Kasumi-1 (cell line): ENCODE data around the gene TRDN.
A peak's percentile ranks its signal among the peaks of the same experiment; 100 is the strongest.
"Not testable (repeated sequence)": the region's sequence is repeated elsewhere in the genome, so short reads cannot be mapped to it uniquely, and the experiment has no call there.

Source experiments
- DNase-seq, 2 experiments: peaks; one replicate each; lab custom pipeline; 2025; lab: John Stamatoyannopoulos, UW

The TRDN gene

DNA sequence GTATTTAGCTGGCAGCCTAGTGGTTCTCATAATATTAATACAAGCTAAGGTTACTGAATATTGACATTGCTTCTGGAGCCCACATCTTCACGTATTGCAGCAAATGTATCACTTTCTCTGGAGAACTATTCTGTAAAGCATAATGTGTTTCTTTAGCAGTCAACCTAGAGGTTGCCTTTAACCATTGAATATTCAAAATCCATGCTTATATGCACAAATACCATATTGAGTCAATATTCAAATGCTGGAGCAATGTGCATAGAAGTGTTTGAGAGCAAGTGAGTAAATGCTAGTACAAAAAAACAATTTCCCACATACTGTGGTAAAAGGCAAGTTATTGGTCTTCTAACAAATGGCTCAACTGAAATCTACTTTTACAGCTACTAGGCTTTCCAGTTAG, 231.8 kb downstream of the TRDN start:
- DNase-seq: no peak

DNA sequence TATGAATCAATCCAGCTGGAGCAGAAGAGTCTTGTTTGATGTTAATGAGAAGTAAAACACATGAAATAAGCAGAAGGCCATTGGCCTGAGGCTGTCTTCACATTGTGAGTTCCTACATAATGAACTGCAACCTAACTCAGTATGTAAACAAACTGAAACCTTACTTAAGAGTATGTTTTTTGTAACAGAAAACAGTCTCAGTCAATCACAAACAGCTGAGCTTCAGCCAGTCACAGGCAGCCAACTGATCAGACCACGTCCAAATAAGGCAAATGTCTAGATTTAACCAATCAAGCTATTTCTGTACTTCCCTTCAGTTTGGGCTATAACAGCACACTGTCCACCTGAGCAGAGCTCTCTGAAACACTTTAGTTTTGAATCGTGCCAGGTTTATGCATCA, 234.7 kb downstream of the TRDN start:
- DNase-seq: no peak

DNA sequence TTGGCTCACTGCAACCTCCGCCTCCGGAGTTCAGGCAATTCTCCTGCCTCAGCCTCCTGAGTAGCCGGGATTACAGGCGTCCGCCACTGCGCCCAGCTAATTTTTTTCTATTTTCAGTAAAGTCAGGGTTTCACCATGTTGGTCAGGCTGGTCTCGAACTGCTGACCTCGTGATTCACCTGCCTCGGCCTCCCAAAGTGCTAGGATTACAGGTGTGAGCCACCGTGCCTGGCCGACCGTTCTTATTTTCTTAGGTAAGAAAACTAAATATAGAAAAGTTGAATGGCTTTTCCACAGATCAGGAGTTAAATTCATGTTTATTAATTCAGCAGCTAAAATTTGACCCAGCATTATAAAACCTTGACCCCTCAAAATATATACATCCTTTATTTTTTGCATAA, 238.7 kb downstream of the TRDN start:
- no peak for DNase-seq

DNA sequence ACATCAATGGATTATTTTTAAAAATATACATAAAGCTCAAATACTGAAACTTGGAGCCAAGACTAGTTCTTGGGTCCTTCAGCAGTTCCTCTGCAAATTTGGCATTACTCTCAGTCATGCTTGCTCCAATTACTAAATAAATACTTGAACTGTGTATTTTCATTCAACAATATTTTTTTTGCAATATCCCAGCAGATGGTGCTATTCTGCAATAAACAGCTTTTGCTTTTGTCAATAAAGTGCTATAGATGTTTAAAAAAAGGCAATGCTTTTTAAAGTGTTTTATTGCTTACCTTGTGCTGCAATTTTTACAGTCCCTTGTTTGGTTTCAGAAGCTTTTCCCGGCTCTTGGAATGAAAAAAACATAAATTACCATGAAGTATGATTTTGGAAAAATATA, 243.4 kb downstream of the TRDN start:
- peak in 1 of 2 experiments; percentile 32 for DNase-seq

DNA sequence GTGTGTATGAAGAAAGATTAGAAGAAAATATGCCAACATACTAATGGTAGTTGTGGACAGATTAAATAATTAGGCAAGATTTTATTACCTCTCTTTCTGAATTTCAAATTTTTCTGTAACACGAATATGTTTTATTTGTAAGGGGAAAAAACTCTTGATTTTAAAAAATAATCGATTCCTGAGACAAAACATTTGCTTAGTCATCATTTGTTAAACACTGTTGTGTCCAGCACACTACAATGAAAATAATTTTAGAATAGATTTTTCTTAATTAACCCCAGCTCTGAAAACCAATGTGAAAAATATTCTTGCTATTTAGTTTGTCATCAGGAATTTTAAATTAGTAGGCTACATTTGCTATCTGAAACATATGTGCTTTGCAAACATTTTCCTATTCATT, 253.0 kb downstream of the TRDN start:
- DNase-seq: no peak

DNA sequence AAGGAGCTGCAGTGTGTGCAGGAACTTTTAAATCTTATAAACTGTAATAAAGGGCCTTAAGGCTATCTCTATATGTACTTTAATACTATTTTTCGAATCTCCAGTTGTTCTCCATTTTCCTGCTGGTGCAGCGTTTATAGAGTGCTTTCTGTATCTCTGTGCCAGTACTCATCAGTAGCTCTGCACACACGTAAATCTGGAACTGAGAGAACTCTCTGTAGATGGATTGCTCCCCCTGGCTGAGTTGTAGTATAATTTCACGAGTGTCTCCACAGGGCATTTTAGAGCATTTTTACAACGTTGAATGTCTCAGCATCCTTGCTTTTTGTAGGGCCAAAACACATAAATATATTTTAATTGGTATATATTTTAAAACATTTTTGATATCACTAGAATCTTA, 256.5 kb downstream of the TRDN start:
- DNase-seq: peak; percentile 66 to 72

DNA sequence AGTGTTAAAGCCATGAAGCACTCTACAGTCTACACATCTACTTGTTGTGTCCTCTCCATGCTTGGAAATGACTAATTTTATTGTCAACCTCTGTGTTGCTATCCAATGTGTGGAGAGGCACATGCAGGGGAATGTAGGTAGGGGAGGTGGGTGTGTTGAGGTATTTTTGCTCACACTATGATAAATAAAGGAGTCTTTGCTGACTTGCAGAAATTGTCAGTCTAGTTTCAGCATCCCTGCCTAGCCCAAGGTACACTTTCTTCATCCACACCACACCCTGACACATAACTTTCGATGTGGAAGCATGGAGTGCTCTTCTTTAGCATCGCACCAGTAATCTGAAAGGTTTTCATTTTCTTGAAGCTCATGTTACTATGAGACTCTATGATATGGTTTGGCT, 264.0 kb downstream of the TRDN start:
- DNase-seq: no peak

DNA sequence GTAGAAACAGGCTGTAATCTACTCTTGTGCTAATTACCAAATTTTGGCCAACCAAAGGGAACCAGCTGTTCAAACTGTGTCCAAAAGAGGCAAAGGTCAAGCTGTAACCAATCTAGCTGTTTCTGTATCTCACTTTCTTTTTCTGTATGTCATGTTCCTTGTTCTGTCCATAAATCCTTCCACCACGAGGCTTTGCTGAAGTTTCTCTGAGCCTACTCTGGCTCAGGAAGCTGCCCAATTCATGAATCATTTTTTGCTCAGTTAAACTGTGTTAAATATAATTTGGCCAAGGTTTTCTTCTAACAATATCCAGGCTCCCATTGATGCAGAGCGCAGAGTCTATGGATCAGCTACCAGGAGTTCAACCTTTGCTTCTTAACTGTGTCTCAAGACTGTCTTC, 272.8 kb downstream of the TRDN start:
- no peak for DNase-seq

DNA sequence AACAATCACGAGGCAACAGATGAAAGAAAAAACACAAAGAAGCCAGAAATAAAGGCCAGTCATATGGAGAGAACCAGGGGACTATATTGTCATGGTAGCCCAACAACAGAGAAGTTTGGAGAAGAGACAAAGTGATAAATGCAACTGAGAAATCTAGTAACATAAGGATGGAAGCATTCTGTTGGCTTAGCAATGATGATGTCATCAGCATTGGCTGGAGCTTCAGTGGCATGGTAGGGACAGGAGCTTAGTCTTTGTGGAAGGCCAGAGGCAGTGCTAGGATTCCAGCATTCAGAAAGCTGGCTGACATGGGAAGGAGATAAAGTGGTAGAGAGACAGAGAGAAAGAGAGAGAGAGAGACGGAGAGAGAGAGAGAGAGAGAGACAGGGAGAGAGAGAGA, 276.4 kb downstream of the TRDN start:
- DNase-seq: no peak

DNA sequence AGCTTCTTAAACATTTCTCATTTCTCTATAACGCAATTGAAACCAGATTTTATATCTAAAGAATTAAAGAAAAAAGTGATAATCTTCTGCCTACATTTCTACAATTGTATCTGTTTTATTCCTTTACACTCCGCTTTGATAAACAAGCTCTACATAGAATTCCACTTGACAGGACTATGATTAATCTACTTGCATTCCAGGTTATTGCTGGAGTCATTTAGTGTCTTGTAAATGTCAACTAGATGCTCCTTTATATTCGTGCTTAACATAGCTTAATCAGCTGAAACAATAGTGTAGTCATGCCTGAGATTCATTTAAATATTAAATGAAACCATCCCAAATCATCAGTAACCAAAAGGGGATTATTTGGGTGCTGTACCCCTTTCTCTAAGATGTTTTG, 284.0 kb downstream of the TRDN start:
- DNase-seq: no peak

DNA sequence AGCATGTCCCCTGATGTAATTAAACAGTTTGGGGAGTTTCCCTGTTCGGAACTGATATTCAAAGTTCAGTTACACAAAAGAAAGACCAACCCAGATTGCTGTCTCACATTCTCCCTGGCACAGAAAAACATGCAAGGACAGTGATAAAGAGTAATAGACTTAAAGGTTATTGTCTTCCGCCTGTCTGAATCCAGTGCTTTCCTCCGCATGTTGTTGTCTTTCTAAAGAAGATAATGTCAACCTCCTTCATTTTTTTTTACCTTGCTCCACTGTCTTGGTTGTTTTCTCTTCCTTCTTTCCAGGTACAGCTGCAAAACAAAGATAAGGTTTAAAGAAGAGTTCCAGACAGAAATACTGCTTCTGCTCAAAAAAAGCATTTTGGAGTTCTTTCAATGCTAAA, 284.5 kb downstream of the TRDN start:
- no peak for DNase-seq

DNA sequence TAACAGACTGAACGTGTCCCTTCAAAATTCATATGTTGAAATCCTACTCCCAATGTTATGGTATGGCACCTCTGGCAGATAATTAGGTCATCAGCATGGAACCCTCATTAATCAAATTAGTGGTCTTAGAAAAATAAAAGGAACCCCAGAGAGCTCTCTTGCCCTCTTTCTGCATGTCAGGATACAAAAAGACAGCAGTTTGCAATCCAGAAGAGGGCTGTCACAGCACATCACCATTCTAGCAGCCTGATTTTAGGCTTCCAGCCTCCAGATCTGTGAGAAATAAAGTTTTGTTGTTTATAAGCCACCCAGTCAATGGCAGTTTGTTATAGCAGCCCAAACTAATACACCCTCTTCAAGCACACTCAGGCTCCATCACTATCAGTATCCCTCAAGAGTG, 292.9 kb downstream of the TRDN start:
- no peak for DNase-seq

DNA sequence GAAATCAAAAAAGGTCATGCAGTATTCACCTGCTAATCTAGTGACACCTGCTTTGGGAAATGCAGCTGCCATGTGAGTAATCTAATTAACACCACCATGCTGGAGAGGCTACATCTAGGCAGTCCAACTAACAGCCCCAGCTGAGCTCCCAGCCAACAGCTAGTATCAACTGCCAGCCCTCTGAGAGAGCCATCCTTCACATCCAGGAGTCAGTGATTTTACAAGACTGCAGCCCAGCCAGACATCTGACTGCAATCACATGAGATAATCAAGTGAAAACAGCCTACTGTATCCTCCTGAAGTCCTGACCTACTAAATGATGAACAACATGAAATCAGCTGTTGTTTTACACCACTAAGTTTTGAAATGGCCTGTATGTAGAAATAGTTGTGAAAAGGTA, 298.4 kb downstream of the TRDN start:
- no peak for DNase-seq

DNA sequence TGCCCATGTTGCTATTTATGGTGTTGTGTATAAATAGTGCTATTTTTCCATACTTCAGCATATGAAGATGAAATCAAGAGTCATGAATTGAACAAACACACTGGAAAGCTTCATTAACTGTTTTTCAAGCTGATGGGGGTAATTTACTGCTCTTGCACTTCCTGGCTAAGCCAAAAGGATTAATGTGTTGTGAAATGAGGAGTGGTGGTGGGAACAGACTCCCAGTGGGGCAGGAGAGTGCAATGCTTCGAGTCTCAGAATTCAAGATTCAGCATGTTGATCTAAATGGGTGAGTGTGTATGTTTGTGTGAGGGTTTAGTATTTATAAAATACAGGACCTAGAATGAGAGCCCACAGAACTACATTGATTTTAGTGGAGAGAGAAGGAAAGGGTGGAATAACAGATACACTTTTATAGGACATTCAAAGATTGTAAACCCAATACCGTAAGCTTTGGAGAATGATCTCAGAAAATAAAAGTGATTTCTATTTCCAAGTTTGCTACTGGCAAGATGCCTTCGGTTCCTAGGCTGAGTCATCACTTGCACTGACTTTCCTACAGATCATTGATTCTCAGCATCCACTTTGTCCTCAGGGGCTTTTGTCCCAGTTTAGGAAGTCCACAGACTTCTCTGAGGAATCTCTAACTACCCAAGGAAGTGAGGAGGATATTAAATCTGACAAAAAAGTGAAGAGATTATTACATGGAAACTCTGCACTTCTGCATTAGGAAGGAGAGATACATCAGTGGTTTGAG, 303.6 kb downstream of the TRDN start:
- DNase-seq: no peak

DNA sequence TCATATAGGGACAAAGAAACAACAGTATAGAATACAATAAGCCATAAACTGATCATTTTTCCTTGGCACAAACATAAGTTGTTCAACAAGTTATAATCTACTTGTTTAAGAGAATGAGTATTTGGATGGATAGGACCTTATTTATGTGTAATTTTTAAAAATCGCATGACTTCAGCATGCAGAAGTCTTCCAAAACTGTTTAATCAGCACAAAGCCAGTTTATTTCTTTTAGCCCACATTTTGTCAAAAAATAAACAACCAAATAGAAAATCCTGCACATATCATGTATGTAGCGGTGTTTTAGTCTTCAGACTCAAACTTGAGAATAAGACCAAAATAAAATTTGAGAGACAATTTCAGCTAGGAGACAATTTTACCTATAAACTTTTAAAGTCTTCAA, 304.7 kb downstream of the TRDN start:
- DNase-seq: no peak

DNA sequence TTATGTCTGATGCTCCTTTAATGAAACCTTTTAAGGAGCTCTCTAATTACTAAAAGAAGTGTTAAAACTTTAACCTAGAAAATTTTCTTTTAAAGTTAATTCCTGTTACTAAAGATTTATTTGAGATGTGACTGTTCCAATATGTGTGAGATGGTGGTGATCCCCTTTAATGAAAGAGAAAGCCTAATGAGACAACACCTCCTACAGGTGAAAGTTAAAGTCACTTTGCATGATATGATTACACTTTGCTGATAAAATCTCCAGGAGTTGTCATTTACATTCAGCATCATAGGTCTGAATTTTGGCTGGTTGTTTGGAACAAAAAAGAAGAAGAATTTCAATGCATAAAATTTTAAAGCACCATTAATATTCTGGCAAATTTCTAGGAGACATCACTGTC, 307.4 kb downstream of the TRDN start:
- no peak for DNase-seq

DNA sequence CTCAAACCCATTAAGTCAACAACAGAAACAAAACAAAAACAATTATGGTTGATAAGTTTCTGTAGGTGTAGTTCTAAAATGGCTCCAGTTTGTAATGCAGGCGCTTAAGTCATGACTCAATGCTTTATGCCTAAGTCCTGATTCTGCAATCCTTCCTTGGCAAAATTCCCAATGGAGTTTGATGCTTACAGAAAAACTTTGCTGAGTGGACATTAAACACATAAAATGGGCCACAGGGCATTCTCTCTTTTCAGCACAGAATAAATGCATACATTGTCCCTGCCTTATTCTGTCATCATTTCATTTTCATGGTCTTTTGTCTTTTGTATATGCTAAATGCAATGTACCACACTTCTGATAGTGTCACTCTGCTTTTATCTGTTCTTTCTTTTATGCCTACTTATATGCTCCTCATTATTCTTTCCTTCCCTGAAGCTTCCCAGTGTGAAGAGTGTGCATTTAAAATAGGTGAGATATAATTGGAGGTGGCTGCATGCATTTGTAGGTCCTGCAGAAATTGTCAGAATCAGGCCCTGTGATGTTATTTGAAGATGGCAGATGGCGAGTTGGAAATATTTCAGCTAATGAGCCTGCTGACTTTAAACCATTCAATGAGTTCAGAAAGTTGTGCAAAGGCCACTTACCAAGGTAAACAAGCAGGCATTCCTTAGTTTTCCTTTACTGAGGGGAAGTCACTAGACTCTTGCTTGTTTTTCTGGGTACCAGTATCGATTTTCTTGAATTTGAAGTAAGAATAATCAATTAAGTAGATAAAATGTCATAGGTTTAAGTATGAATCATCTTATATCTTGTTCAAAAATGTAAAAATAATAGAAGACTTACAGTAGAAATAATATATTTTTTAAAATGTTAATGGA, 313.1 kb downstream of the TRDN start:
- DNase-seq: no peak

DNA sequence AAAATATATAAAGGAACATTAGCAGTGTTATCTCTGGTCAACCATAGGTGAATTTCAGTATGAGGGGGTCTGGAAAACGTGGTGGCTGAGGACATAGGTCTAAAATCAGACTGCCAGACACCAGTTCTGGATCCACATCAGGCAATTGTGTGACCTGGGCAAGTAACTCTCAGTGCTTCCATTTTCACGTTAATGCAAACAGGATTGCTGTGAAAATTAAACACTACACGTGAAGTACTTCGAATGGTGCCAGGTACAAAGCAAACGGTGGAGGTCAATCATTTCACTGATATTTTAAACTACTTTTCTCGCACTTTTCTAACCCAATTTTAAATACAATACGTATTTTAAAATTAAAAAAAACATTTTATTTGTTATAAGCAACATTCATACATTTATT, 315.7 kb downstream of the TRDN start:
- no peak for DNase-seq

DNA sequence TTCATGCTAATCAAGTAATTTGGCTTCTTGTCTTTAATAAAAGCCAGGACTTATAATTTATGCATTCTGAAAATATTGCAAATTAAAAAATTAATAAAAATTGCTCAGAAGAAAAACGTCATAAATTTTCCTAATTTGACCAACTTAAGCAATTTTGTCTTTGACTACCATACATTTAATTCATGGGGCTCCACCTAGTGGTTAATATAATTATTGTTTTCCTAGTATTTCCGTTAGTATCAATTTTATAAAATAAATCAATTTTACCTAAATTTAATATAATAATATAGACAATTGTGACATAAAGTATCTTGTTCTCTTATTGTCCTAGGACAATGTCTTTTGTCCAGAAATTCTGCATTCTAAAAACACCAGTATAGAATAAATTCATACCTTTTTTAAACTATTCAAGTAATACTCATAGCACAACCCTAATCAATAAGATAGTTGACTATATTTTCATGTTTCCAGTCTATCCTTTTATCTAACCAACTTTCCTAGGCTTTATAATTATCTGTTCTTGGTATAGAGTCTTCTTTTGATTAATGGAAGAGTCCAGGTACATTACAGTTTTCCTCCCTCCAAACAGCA, 319.9 kb downstream of the TRDN start:
- DNase-seq: peak; percentile 8 to 61

DNA sequence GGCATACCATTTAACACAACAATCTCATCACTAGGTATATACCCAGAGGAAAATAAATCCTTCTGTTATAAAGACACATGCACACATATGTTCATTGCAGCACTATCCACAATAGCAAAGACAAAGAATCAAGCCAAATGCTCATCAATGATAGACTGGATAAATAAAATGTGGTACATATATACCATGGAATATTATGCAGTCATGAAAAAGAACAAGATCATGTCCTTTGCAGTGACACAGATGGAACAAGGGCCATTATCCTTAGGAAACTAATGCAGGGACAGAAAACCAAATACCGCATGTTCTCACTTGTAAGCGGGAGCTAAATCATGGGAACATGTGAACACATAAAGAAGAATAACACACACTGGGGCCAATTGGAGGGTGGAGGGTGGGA, 322.3 kb downstream of the TRDN start:
- not testable (repeated sequence) for DNase-seq

DNA sequence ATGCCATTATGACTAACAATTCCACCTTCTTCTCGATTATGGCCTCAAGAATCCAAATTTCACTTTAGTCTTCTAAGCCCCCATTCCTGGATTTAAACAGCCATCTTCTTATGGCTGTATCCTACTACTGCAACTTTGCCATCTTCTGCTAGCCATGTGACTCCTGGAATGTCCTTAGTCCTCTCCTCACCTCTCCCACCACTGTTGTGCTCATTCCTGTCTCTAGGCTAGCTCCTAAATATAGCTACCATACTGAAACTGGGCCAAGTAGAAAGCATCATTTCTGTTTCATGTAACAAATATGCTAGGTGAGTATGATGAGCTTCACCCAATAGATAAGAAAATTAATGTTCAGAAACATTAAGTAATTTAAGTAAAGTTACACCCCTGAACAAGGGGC, 327.6 kb downstream of the TRDN start:
- no peak for DNase-seq

DNA sequence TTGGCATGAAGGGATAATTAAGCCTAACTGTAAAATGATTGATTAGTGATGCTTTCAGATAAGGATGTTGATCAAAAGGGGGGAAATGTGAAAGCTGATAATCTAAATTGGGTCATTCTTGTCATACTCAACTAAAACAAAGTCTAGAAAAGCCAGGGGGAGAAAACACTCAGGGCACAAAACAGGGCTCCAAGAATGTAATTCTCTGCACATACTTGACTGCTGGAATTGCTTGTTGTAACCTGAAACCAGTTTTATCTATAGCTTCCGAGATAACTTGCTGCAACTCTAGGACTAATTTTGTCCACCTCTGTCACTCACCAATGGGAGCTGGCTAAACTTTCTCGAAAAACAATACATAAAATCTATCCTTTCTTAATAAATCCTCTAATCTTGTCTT, 330.4 kb downstream of the TRDN start:
- no peak for DNase-seq

DNA sequence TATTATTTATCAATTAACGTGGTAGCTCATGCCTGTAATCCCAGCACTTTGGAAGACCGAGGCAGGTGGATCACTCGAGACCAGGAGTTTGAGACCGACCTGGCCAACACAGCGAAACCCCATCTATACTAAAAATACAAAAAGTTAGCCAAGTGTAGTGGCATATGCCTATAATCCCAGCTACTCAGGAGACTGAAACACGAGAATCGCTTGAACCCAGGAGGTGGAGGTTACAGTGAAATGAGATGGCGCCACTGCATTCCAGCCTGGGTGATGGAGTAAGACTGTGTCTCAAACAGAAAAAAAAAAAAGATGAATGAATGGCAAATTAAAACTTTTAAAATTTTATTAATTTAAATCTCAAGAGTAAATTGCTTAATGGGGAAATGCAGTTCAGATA, 341.1 kb downstream of the TRDN start:
- no peak for DNase-seq
